Trophoblast cell (in vitro differentiated cells and primary cell): ENCODE results near the gene MYO15A.

Source experiments
- DNase-seq, 2 donors: peaks; one replicate each; pipeline ENCODE4 v3.0.0-alpha.2; 2016
- H2AFZ ChIP-seq: 2 replicates; pipeline ENCODE4 v1.6.1; 2013; ENCODE audit warnings: low read length, moderate library complexity, mild to moderate bottlenecking; ENCODE audit not compliant: insufficient read depth, poor library complexity
- H2AK5ac ChIP-seq: 2 replicates; pipeline ENCODE4 v1.6.1; 2013; ENCODE audit warnings: mild to moderate bottlenecking, low read length
- H2BK120ac ChIP-seq: 2 replicates; pipeline ENCODE4 v1.6.1; 2013; ENCODE audit warnings: low read length, mild to moderate bottlenecking, moderate library complexity; ENCODE audit not compliant: insufficient read depth, poor library complexity
- H2BK12ac ChIP-seq: 2 replicates; pipeline ENCODE4 v1.6.1; 2013; ENCODE audit warnings: mild to moderate bottlenecking, low read length, moderate library complexity
- H2BK5ac ChIP-seq: 2 replicates; pipeline ENCODE4 v1.6.1; 2013; ENCODE audit warnings: low read length, low read depth, moderate library complexity, mild to moderate bottlenecking; ENCODE audit not compliant: poor library complexity
- H3K14ac ChIP-seq: 2 replicates; pipeline ENCODE4 v1.6.1; 2013; ENCODE audit warnings: mild to moderate bottlenecking, low read length
- H3K18ac ChIP-seq: 2 replicates; pipeline ENCODE4 v1.6.1; 2013; ENCODE audit warnings: mild to moderate bottlenecking, low read length
- H3K23ac ChIP-seq: 2 replicates; pipeline ENCODE4 v1.6.1; 2013; ENCODE audit warnings: low read length
- H3K27ac ChIP-seq: 2 replicates; pipeline ENCODE4 v1.5.1; 2013; ENCODE audit warnings: low read depth, mild to moderate bottlenecking, inconsistent platforms, low read length, moderate library complexity
- H3K27me3 ChIP-seq: 2 replicates; pipeline ENCODE4 v1.6.1; 2013; ENCODE audit warnings: inconsistent platforms, mild to moderate bottlenecking, low read length, moderate library complexity; ENCODE audit not compliant: insufficient read depth
- H3K36me3 ChIP-seq, 2 experiments: 1 replicate in 1 of 2; 2 replicates in 1 of 2; pipeline ENCODE4 v1.6.1; 2013; ENCODE audit warnings: low read length in 2 of 2, mild to moderate bottlenecking in 2 of 2, moderate library complexity in 1 of 2; ENCODE audit not compliant: insufficient read depth in 2 of 2, control insufficient read depth in 1 of 2
- H3K4ac ChIP-seq: 2 replicates; pipeline ENCODE4 v1.6.1; 2013; ENCODE audit warnings: low read depth, mild to moderate bottlenecking, low read length, moderate library complexity
- H3K4me1 ChIP-seq, 2 experiments: 1 replicate in 1 of 2; 2 replicates in 1 of 2; pipeline ENCODE4 v1.6.1; 2013; ENCODE audit warnings: low read length in 2 of 2, mild to moderate bottlenecking in 2 of 2, moderate library complexity in 1 of 2; ENCODE audit not compliant: insufficient read depth in 2 of 2, control insufficient read depth in 1 of 2
- H3K4me2 ChIP-seq: 2 replicates; pipeline ENCODE4 v1.6.1; 2013; ENCODE audit warnings: inconsistent platforms, mild to moderate bottlenecking, low read length, moderate library complexity
- H3K4me3 ChIP-seq: 2 replicates; pipeline ENCODE4 v1.5.1; 2013; ENCODE audit warnings: mild to moderate bottlenecking, low read depth, low read length, inconsistent platforms
- H3K79me1 ChIP-seq: one replicate; pipeline ENCODE4 v1.6.1; 2013; ENCODE audit warnings: low read length
- H3K79me2 ChIP-seq: 2 replicates; pipeline ENCODE4 v1.6.1; 2013; ENCODE audit warnings: low read length, mild to moderate bottlenecking; ENCODE audit not compliant: control insufficient read depth, insufficient read depth, poor library complexity
- H3K9ac ChIP-seq: 2 replicates; pipeline ENCODE4 v1.6.1; 2013; ENCODE audit warnings: mild to moderate bottlenecking, low read length
- H3K9me3 ChIP-seq: 2 replicates; pipeline ENCODE4 v1.6.1; 2013; ENCODE audit warnings: low read depth, mild to moderate bottlenecking, control low read depth, inconsistent platforms, low read length; ENCODE audit not compliant: insufficient read depth
- H4K12ac ChIP-seq: 2 replicates; pipeline ENCODE4 v1.6.1; 2013; ENCODE audit warnings: low read depth, mild to moderate bottlenecking, low read length, moderate library complexity
- H4K8ac ChIP-seq: 2 replicates; pipeline ENCODE4 v1.6.1; 2013; ENCODE audit warnings: low read depth, mild to moderate bottlenecking, low read length, moderate library complexity
- H4K91ac ChIP-seq: one replicate; pipeline ENCODE4 v1.6.1; 2013; ENCODE audit warnings: low read depth, mild to moderate bottlenecking, low read length, moderate library complexity
- WGBS: extraction: QIAGEN DNeasy Blood & Tissue Kit; methylation state at CpG from one replicate; pipeline ENCODE4 v1.1.7; 2013; ENCODE audit warnings: missing lambda C conversion rate; ENCODE audit not compliant: insufficient read length, insufficient coverage; ENCODE audit errors: extremely low coverage; 5-methylcytosine and 5-hydroxymethylcytosine counted together

Gene MYO15A

DNA sequence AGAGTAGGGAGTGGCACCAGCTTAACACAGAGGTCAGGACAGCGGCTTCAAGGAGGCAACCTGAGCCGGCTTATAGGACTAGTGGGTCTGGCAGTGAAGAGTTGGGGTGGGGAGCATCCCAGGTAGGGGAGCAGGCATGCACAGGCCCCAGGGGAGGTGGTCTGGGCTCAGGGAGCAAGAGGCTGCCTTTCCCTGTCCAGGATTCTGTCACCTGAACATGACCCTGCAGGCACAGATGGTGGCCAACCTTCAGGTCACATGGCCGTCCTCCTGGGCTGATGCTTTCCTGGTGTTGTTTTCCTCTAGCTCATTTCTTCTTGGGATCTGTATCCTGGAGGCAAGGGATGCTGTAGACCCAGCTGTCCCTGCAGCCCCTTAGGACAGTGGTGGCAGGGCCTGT is 3.5 kb upstream of the MYO15A start:
- WGBS = no CpG with 5 or more reads among the region's 3 CpGs
- Histone ChIP-seq H3K23ac (no peak overlapping the region), H3K9ac (no peak overlapping the region)

DNA sequence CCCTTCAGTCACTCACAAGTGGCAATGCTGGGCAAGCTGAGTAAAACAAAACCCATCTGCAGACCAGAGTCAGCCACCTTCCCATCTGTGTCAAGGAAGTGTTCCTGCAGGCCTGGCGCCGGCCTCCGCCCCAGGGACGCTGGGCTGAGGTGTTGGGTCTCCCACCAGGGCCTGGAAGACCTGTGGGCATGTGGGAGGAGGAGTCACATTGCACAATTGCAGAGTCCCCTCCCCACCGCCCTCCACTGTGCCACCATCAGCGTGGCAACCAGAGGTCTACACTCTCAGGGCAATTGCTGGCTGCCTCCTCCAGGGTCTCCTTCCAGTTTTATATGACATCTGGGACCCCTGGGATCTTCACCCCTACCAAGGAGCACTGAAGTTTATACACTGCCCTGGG is 3.0 kb upstream of the MYO15A start:
- no peak overlapping the region for H3K14ac ChIP-seq
- H4K8ac ChIP-seq = no peak overlapping the region
- no peak for DNase-seq
- H3K23ac ChIP-seq = no peak overlapping the region
- no peak overlapping the region for H4K91ac ChIP-seq
- no peak overlapping the region for H2BK5ac ChIP-seq
- H3K4me3 ChIP-seq = no peak overlapping the region
- H3K9me3 ChIP-seq = peaks cover 2% of the 10 kb centered on the region
- no peak overlapping the region for H3K4me2 ChIP-seq
- no CpG with 5 or more reads among the region's 6 CpGs for WGBS
- H2BK120ac ChIP-seq = no peak overlapping the region
- no peaks in the 10 kb centered on the region for H3K79me1 ChIP-seq
- no peaks in the 10 kb centered on the region for H3K27me3 ChIP-seq
- H3K4ac ChIP-seq = no peak overlapping the region
- no peaks in the 10 kb centered on the region for H3K79me2 ChIP-seq
- H4K12ac ChIP-seq = no peak overlapping the region
- peaks cover 56 to 57% of the 10 kb centered on the region in 2 experiments for H3K36me3 ChIP-seq
- H3K9ac ChIP-seq = no peak overlapping the region
- H2BK12ac ChIP-seq = no peak overlapping the region
- no peak overlapping the region for H2AFZ ChIP-seq
- no peak overlapping the region for H2AK5ac ChIP-seq
- no peak overlapping the region for H3K27ac ChIP-seq
- no peak overlapping the region for H3K18ac ChIP-seq
- H3K4me1 ChIP-seq = no peaks in the 10 kb centered on the region

More for the DNA sequence above, 3.5 kb upstream of the MYO15A start:
- Histone ChIP-seq H3K18ac (no peak overlapping the region), H2AK5ac (no peak overlapping the region), H2BK5ac (no peak overlapping the region), H3K27me3 (no peaks in the 10 kb centered on the region), H3K4me3 (no peak overlapping the region), H3K4me1 (no peaks in the 10 kb centered on the region), H3K79me1 (no peaks in the 10 kb centered on the region), H3K4me2 (no peak overlapping the region), H2BK120ac (no peak overlapping the region), H4K8ac (no peak overlapping the region), H4K12ac (no peak overlapping the region), H4K91ac (no peak overlapping the region), H3K9me3 (peaks cover 2% of the 10 kb centered on the region), H3K79me2 (no peaks in the 10 kb centered on the region), H3K14ac (no peak overlapping the region), H3K4ac (no peak overlapping the region), H3K27ac (no peak overlapping the region), H2AFZ (no peak overlapping the region), H3K36me3 (peaks cover 62 to 63% of the 10 kb centered on the region in 2 experiments), H2BK12ac (no peak overlapping the region)
- no peak for DNase-seq

DNA sequence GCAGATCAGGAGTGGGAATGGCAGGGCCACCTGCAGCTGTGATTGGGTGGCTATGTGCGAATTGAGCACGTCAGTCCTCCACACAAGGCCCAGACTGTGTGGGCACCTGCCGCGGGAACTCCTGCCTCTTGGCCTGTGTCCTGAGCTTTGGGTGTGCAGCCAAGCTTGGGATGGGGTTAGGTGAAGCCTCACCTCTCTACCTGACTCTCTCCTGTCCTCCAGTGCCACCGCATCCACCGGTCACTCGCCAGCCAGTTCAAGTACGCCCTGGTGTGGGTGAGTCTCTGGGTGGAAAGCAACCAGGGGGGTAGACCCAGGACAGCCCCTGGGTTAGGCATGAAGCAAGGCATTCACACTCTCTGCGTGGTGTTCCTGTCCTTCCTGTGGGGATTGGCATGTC is 2.3 kb upstream of the MYO15A start:
- H3K79me2 ChIP-seq = no peaks in the 10 kb centered on the region
- peaks cover 51% of the 10 kb centered on the region in 2 experiments for H3K36me3 ChIP-seq
- H2BK120ac ChIP-seq = no peak overlapping the region
- no CpG with 5 or more reads among the region's 9 CpGs for WGBS
- H3K79me1 ChIP-seq = no peaks in the 10 kb centered on the region
- no peak for DNase-seq
- H2BK12ac ChIP-seq = no peak overlapping the region
- H2AFZ ChIP-seq = no peak overlapping the region
- H3K14ac ChIP-seq = no peak overlapping the region
- H3K18ac ChIP-seq = no peak overlapping the region
- H3K9me3 ChIP-seq = peaks cover 2% of the 10 kb centered on the region
- no peak overlapping the region for H2AK5ac ChIP-seq
- no peak overlapping the region for H3K4me2 ChIP-seq
- no peak overlapping the region for H4K12ac ChIP-seq
- no peak overlapping the region for H3K27ac ChIP-seq
- H4K8ac ChIP-seq = no peak overlapping the region
- no peak overlapping the region for H3K23ac ChIP-seq
- H2BK5ac ChIP-seq = no peak overlapping the region
- H3K27me3 ChIP-seq = no peaks in the 10 kb centered on the region
- no peak overlapping the region for H3K9ac ChIP-seq
- no peak overlapping the region for H3K4me3 ChIP-seq
- H3K4ac ChIP-seq = no peak overlapping the region
- no peak overlapping the region for H4K91ac ChIP-seq
- H3K4me1 ChIP-seq = no peaks in the 10 kb centered on the region

DNA sequence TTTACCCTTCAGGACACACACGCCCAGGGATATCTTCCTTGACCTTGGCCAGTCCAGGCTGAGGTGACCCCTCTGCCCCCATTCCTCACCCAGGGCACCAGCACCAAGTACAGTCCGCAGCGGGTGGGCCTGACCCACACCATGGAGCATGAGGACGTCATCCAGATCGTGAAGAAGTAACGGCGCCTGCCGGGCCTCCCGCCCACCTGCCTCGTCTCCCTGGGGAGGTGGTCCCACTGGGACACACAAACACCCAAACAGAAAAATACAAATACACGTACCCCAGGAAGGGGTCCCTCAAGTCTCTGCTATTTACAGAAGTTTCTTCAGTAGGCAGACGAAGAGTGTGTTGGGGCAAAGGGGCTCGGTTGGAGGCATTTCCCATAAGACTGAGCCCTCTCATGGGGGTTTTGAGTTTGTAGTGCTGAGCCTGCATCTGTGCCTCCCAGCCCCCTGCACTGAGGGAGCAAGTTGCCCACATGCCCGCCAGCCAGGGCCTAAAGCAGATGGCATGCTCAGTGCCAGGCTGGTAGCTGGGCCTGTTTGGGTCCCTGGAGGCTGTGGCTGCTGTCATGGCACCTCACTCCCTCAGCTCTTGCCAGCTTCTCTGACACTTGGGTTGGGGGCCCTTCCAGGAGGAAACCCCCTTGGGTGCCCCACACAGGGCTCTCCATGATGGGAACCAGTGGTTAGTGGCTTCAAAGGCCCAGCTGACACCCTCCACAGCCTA is 1.3 kb upstream of the MYO15A start:
- Histone ChIP-seq H4K12ac (no peak overlapping the region), H3K79me2 (no peaks in the 10 kb centered on the region), H3K4me3 (no peak overlapping the region), H3K27ac (no peak overlapping the region), H2AFZ (no peak overlapping the region), H2BK12ac (no peak overlapping the region), H4K91ac (no peak overlapping the region), H3K4ac (no peak overlapping the region), H3K79me1 (no peaks in the 10 kb centered on the region), H3K14ac (no peak overlapping the region), H3K4me1 (peaks cover 0 to 3% of the 10 kb centered on the region in 2 experiments), H3K18ac (no peak overlapping the region), H2BK120ac (no peak overlapping the region), H3K27me3 (no peaks in the 10 kb centered on the region), H3K9ac (no peak overlapping the region), H2BK5ac (no peak overlapping the region), H2AK5ac (no peak overlapping the region), H3K23ac (no peak overlapping the region), H3K4me2 (no peak overlapping the region), H3K36me3 (peaks cover 41 to 42% of the 10 kb centered on the region in 2 experiments), H3K9me3 (peaks cover 2% of the 10 kb centered on the region), H4K8ac (no peak overlapping the region)
- no CpG with 5 or more reads among the region's 14 CpGs for WGBS
- DNase-seq = no peak
